HepG2 (cell line): ENCODE data around the gene SLC25A51. TPM values are rescaled to one million over a fixed set of nuclear protein-coding genes. Genes with fewer than 3 reads are reported as not detected.

Source experiments
- GATAD2A ChIP-seq: IDR thresholded peaks from 2 replicates; pipeline ENCODE4 v1.6.1; 2016
- MTA1 ChIP-seq: sonication (generic); formaldehyde crosslinking; IDR thresholded peaks from 2 replicates; pipeline ENCODE4 v1.4.0; 2020; ENCODE audit warnings: missing genetic modification reagents, mild to moderate bottlenecking, borderline replicate concordance
- RARA ChIP-seq: IDR thresholded peaks from 2 replicates; pipeline ENCODE4 v1.6.1; 2016; ENCODE audit warnings: missing genetic modification reagents, missing compliant biosample characterization
- ZFAT ChIP-seq: sonication (generic); formaldehyde crosslinking; conservative IDR thresholded peaks from 2 replicates; pipeline ENCODE4 v1.8.1; 2023; ENCODE audit warnings: missing genetic modification reagents, inconsistent platforms
- ZNF367 ChIP-seq: sonication (generic); formaldehyde crosslinking; IDR thresholded peaks from 2 replicates; pipeline ENCODE4 v1.4.0; 2020; ENCODE audit warnings: missing genetic modification reagents, borderline replicate concordance
- polyA plus RNA-seq, 8 experiments: library from polyadenylated mRNA; depleted of rRNA in 3 of 8; stranded (reverse) in 7 of 8; unstranded in 1 of 8; fragments of >200 nt; fragmentation: Illumina TruSeq in 4 of 8; extraction: Trizol in 4 of 8; gene quantifications; 2 replicates each; pipeline versions ENCODE4 v1.2.1 to v1.2.3, GENCODE V29; 2011 to 2016; ENCODE audit warnings: low read depth in 4 of 8, missing spikeins in 1 of 8, mixed read lengths in 1 of 8; ENCODE audit not compliant: insufficient read depth in 1 of 8
- total RNA-seq, 5 experiments: library from RNA; depleted of rRNA; stranded (reverse); fragments of >200 nt; fragmentation: Illumina TruSeq; extraction: Trizol; gene quantifications; 2 replicates each; pipeline ENCODE4 v1.2.3, GENCODE V29; 2016; ENCODE audit warnings: low read depth in 1 of 5
- TF ChIP-seq, protein P1 (sequence below): sonication (generic); formaldehyde crosslinking; IDR thresholded peaks from 2 replicates; pipeline ENCODE4 v1.4.0; 2020; ENCODE audit warnings: low read depth, missing genetic modification reagents
- TF ChIP-seq, protein P2 (sequence below): sonication (generic); formaldehyde crosslinking; IDR thresholded peaks from 2 replicates; pipeline ENCODE4 v1.5.1; 2020; ENCODE audit warnings: mild to moderate bottlenecking, missing genetic modification reagents
- TF ChIP-seq, protein P3 (sequence below), 2 experiments: sonication (generic) in 1 of 2; formaldehyde crosslinking in 1 of 2; IDR thresholded peaks; 2 replicates each; pipeline versions ENCODE4 v1.4.0 to v1.6.1; 2016 to 2020; ENCODE audit warnings: borderline replicate concordance in 1 of 2, low read depth in 1 of 2, mild to moderate bottlenecking in 1 of 2, missing genetic modification reagents in 1 of 2
- TF ChIP-seq, protein P4 (sequence below): sonication (generic); formaldehyde crosslinking; IDR thresholded peaks from 2 replicates; pipeline ENCODE4 v1.8.0; 2022; ENCODE audit warnings: mild to moderate bottlenecking, missing genetic modification reagents, borderline replicate concordance
- TF ChIP-seq, protein P5 (sequence below), 2 experiments: sonication (generic) in 1 of 2; formaldehyde crosslinking in 1 of 2; IDR thresholded peaks; 2 replicates each; pipeline versions ENCODE4 v1.4.0 to v1.6.1; 2018 to 2020; ENCODE audit warnings: missing genetic modification reagents in 2 of 2, borderline replicate concordance in 1 of 2, low read depth in 1 of 2, mild to moderate bottlenecking in 1 of 2, missing biosample characterization in 1 of 2

SLC25A51 gene
- total and polyA plus RNA-seq, 2 of the 13 experiments (the other 11 are each of a cell fraction or from before 2014, with no cell fraction given), result 14.6 to 37.7 TPM

DNA sequence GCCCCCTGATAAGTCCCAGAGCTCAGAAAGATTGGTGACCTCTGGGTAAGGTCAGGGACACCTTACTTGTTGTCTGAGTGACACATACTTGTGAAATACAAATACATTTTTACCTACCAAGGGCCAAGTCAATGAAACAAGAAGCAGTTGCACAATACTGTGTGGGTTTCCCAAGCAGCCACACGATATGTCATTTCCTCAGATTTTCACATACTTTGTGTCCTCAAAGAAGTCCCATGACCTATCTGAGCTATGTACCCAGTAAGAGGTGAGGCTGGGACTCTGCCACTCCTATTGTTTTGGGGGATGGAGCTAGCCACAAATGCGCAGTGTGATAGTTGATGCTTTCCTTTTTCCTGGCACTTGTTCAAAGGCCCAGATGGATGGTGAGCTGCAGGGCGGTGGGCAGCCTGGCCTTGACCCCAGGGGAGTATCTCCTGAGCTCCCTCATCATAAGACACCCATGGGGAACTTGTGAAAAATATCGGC lies 4.8 kb upstream of the SLC25A51 start (continued):
- TF ChIP-seq, protein P1, sequence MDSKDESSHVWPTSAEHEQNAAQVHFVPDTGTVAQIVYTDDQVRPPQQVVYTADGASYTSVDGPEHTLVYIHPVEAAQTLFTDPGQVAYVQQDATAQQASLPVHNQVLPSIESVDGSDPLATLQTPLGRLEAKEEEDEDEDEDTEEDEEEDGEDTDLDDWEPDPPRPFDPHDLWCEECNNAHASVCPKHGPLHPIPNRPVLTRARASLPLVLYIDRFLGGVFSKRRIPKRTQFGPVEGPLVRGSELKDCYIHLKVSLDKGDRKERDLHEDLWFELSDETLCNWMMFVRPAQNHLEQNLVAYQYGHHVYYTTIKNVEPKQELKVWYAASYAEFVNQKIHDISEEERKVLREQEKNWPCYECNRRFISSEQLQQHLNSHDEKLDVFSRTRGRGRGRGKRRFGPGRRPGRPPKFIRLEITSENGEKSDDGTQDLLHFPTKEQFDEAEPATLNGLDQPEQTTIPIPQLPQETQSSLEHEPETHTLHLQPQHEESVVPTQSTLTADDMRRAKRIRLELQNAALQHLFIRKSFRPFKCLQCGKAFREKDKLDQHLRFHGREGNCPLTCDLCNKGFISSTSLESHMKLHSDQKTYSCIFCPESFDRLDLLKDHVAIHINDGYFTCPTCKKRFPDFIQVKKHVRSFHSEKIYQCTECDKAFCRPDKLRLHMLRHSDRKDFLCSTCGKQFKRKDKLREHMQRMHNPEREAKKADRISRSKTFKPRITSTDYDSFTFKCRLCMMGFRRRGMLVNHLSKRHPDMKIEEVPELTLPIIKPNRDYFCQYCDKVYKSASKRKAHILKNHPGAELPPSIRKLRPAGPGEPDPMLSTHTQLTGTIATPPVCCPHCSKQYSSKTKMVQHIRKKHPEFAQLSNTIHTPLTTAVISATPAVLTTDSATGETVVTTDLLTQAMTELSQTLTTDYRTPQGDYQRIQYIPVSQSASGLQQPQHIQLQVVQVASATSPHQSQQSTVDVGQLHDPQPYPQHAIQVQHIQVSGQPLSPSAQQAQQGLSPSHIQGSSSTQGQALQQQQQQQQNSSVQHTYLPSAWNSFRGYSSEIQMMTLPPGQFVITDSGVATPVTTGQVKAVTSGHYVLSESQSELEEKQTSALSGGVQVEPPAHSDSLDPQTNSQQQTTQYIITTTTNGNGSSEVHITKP (CRISPR knock-in tag), result peak; percentile 57; the same call in 1 of the 2 replicates
- TF ChIP-seq, protein P2, sequence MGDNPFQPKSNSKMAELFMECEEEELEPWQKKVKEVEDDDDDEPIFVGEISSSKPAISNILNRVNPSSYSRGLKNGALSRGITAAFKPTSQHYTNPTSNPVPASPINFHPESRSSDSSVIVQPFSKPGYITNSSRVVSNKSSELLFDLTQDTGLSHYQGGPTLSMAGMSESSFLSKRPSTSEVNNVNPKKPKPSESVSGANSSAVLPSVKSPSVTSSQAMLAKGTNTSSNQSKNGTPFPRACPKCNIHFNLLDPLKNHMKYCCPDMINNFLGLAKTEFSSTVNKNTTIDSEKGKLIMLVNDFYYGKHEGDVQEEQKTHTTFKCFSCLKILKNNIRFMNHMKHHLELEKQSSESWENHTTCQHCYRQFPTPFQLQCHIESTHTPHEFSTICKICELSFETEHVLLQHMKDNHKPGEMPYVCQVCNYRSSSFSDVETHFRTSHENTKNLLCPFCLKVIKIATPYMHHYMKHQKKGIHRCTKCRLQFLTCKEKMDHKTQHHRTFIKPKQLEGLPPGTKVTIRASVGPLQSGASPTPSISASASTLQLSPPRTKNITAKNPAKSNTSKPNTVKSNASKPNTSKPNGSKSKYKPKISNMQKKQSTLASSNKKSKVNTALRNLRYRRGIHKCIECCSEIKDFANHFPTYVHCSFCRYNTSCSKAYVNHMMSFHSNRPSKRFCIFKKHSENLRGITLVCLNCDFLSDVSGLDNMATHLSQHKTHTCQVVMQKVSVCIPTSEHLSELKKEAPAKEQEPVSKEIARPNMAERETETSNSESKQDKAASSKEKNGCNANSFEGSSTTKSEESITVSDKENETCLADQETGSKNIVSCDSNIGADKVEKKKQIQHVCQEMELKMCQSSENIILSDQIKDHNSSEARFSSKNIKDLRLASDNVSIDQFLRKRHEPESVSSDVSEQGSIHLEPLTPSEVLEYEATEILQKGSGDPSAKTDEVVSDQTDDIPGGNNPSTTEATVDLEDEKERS (CRISPR knock-in tag), result 0 out of 2 replicates have a peak, but pooled peaks have one; percentile 54
- TF ChIP-seq, protein P3, sequence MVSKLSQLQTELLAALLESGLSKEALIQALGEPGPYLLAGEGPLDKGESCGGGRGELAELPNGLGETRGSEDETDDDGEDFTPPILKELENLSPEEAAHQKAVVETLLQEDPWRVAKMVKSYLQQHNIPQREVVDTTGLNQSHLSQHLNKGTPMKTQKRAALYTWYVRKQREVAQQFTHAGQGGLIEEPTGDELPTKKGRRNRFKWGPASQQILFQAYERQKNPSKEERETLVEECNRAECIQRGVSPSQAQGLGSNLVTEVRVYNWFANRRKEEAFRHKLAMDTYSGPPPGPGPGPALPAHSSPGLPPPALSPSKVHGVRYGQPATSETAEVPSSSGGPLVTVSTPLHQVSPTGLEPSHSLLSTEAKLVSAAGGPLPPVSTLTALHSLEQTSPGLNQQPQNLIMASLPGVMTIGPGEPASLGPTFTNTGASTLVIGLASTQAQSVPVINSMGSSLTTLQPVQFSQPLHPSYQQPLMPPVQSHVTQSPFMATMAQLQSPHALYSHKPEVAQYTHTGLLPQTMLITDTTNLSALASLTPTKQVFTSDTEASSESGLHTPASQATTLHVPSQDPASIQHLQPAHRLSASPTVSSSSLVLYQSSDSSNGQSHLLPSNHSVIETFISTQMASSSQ (IDR thresholded peaks at IDR 0.05; ENCODE audit: low read depth), result 0 out of 2 replicates have a peak, but pooled peaks have one; percentile 29
- TF ChIP-seq, protein P3 (CRISPR knock-in tag; IDR thresholded peaks at IDR 0.05; ENCODE audit: borderline replicate concordance), result no peak
- peak; percentile 97 for TF ChIP-seq RARA
- TF ChIP-seq ZNF367 (CRISPR knock-in tag), result no peak
- TF ChIP-seq, protein P4, sequence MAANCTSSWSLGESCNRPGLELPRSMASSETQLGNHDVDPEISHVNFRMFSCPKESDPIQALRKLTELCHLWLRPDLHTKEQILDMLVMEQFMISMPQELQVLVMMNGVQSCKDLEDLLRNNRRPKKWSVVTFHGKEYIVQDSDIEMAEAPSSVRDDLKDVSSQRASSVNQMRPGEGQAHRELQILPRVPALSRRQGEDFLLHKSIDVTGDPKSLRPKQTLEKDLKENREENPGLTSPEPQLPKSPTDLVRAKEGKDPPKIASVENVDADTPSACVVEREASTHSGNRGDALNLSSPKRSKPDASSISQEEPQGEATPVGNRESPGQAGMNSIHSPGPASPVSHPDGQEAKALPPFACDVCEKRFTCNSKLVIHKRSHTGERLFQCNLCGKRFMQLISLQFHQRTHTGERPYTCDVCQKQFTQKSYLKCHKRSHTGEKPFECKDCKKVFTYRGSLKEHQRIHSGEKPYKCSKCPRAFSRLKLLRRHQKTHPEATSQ (CRISPR knock-in tag), result no peak
- peak; percentile 99 for TF ChIP-seq GATAD2A (CRISPR knock-in tag)
- TF ChIP-seq MTA1, result peak; percentile 28; the same call in 1 of the 2 replicates
- TF ChIP-seq, protein P5, sequence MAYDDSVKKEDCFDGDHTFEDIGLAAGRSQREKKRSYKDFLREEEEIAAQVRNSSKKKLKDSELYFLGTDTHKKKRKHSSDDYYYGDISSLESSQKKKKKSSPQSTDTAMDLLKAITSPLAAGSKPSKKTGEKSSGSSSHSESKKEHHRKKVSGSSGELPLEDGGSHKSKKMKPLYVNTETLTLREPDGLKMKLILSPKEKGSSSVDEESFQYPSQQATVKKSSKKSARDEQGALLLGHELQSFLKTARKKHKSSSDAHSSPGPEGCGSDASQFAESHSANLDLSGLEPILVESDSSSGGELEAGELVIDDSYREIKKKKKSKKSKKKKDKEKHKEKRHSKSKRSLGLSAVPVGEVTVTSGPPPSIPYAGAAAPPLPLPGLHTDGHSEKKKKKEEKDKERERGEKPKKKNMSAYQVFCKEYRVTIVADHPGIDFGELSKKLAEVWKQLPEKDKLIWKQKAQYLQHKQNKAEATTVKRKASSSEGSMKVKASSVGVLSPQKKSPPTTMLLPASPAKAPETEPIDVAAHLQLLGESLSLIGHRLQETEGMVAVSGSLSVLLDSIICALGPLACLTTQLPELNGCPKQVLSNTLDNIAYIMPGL (CRISPR knock-in tag; IDR thresholded peaks at IDR 0.05; ENCODE audit: borderline replicate concordance in 1 of 2, low read depth in 1 of 2), result no peak
- no peak for TF ChIP-seq ZFAT (CRISPR knock-in tag)
